ENCODE results near the gene GSTK1.

- TF ChIP-seq CTCF (IDR thresholded peaks at IDR 0.05; ENCODE audit: low read depth, low read length, missing input control) (no peak), ATF3 (IDR thresholded peaks at IDR 0.05) (no peak), MAX (IDR thresholded peaks at IDR 0.05) (no peak), YY1 (IDR thresholded peaks at IDR 0.05) (no peak), SP1 (IDR thresholded peaks at IDR 0.05) (no peak), FOXA1 (IDR thresholded peaks at IDR 0.05) (no peak), RAD21 (IDR thresholded peaks at IDR 0.05) (no peak), NR2F2 (IDR thresholded peaks at IDR 0.05) (no peak), REST (IDR thresholded peaks at IDR 0.05) (no peak), JUND (IDR thresholded peaks at IDR 0.05) (no peak)
Measured at GRCh38 chr7:143280160-143280559, 16.9 kb downstream of the GSTK1 start.
